ENCODE data around the gene UBA1.

- no peak for TF ChIP-seq POLR2A (IDR thresholded peaks at IDR 0.05; ENCODE audit: low read depth, low read length)
- no peak for TF ChIP-seq TAF1 (IDR thresholded peaks at IDR 0.05; ENCODE audit: low read depth, low read length)
- TF ChIP-seq POLR2AphosphoS5 (IDR thresholded peaks at IDR 0.05; ENCODE audit: low read depth, low read length): no peak
- no peak for TF ChIP-seq PAX5 (IDR thresholded peaks at IDR 0.05; ENCODE audit: insufficient read depth, low read length, severe bottlenecking)
Measured at GRCh38 chrX:47221756-47222155, 28.1 kb downstream of the UBA1 start.
